ENCODE data around the gene GLCE. TPM values are rescaled to one million over a fixed set of nuclear protein-coding genes. Genes with fewer than 3 reads are reported as not detected.

GLCE gene
- total RNA-seq, 1 donor from 2014 or later = 9.9 TPM

DNA sequence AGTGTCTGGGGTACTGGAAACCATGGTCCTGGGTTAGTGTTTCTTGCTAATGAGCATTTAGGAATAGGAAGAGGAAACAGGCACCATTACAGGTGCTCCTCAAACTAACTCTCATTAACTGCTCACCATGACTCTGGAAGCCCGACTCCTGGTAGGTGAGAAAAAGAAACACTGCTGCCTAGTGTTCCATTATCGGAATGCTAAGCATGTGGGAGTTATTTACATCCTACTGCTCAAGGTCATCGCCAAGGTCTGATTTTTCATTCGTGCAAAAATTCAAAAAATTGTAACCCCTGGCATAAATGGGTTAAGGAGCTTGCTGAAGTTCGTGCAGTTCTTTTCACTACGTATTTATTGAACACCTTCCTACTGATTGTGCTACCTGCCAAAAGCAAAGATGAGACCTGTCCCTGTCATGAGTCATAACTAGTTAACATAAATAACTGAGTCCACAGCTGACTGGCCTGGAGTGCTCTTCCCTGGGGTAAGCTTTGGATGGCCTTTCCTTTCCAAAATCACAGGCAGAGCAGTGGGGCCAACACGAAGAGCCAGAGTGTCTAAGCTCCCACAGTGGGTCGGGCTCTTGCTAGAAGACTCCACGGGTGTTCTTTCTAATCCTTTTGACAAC lies 115.6 kb downstream of the GLCE start:
- Mint-ChIP-seq H3K4me3 (ENCODE audit: unreplicated experiment) (no peak overlapping the region), H3K4me1 (ENCODE audit: low read depth) (peaks cover 5% of the 10 kb centered on the region), H3K36me3 (ENCODE audit: low read depth) (no peaks in the 10 kb centered on the region), H3K27ac (ENCODE audit: unreplicated experiment) (no peak overlapping the region), H3K9me3 (ENCODE audit: low read depth) (no peaks in the 10 kb centered on the region), H3K27me3 (ENCODE audit: low read depth) (no peaks in the 10 kb centered on the region)
- DNase-seq (ENCODE audit: low spot score) = no peak
- TF ChIP-seq, protein P1, sequence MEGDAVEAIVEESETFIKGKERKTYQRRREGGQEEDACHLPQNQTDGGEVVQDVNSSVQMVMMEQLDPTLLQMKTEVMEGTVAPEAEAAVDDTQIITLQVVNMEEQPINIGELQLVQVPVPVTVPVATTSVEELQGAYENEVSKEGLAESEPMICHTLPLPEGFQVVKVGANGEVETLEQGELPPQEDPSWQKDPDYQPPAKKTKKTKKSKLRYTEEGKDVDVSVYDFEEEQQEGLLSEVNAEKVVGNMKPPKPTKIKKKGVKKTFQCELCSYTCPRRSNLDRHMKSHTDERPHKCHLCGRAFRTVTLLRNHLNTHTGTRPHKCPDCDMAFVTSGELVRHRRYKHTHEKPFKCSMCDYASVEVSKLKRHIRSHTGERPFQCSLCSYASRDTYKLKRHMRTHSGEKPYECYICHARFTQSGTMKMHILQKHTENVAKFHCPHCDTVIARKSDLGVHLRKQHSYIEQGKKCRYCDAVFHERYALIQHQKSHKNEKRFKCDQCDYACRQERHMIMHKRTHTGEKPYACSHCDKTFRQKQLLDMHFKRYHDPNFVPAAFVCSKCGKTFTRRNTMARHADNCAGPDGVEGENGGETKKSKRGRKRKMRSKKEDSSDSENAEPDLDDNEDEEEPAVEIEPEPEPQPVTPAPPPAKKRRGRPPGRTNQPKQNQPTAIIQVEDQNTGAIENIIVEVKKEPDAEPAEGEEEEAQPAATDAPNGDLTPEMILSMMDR (IDR thresholded peaks at IDR 0.05) = no peak

GRCh38 chr15:69277316-69277715 lies 116.9 kb downstream of the GLCE start:
- peaks cover 5% of the 10 kb centered on the region for H3K4me1 Mint-ChIP-seq (ENCODE audit: low read depth)
- no peak overlapping the region for H3K4me3 Mint-ChIP-seq (ENCODE audit: unreplicated experiment)
- no peak overlapping the region for H3K27ac Mint-ChIP-seq (ENCODE audit: unreplicated experiment)
- H3K36me3 Mint-ChIP-seq (ENCODE audit: low read depth) = no peaks in the 10 kb centered on the region
- no peaks in the 10 kb centered on the region for H3K9me3 Mint-ChIP-seq (ENCODE audit: low read depth)
- TF ChIP-seq, protein P1 (IDR thresholded peaks at IDR 0.05) = no peak
- no peaks in the 10 kb centered on the region for H3K27me3 Mint-ChIP-seq (ENCODE audit: low read depth)
- DNase-seq (ENCODE audit: low spot score) = no peak

DNA sequence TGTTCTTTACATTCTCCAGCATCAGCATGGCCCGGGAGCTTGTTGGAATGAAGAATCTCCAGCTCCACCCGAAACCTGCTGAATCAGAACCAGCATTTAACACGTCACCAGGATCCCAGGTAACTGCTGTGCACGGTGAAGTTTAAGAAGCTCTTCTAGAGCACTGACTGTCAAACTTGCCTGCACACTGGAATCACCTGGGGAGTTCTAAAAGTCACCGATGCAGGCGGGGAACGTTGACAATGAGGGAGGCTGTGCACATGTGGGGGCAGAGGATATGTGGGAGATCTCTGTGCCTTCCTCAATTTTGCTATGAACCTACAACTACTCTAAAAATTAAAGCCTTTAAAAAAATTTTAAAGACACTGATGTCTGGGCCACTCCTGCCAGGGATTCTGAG lies 119.2 kb downstream of the GLCE start:
- peaks cover 5% of the 10 kb centered on the region for H3K4me1 Mint-ChIP-seq (ENCODE audit: low read depth)
- no peaks in the 10 kb centered on the region for H3K36me3 Mint-ChIP-seq (ENCODE audit: low read depth)
- no peaks in the 10 kb centered on the region for H3K27me3 Mint-ChIP-seq (ENCODE audit: low read depth)
- H3K4me3 Mint-ChIP-seq (ENCODE audit: unreplicated experiment) = no peak overlapping the region
- TF ChIP-seq, protein P1 (IDR thresholded peaks at IDR 0.05) = no peak
- no peaks in the 10 kb centered on the region for H3K9me3 Mint-ChIP-seq (ENCODE audit: low read depth)
- H3K27ac Mint-ChIP-seq (ENCODE audit: unreplicated experiment) = no peak overlapping the region
- DNase-seq (ENCODE audit: low spot score) = no peak

GRCh38 chr15:69280783-69281182 lies 120.3 kb downstream of the GLCE start:
- Mint-ChIP-seq H3K4me1 (ENCODE audit: low read depth) (peaks cover 5% of the 10 kb centered on the region), H3K36me3 (ENCODE audit: low read depth) (no peaks in the 10 kb centered on the region), H3K27ac (ENCODE audit: unreplicated experiment) (no peak overlapping the region), H3K4me3 (ENCODE audit: unreplicated experiment) (no peak overlapping the region), H3K27me3 (ENCODE audit: low read depth) (no peaks in the 10 kb centered on the region), H3K9me3 (ENCODE audit: low read depth) (no peaks in the 10 kb centered on the region)
- TF ChIP-seq, protein P1 (IDR thresholded peaks at IDR 0.05) = no peak
- DNase-seq (ENCODE audit: low spot score) = no peak

- Mint-ChIP-seq H3K4me1 (ENCODE audit: low read depth) (no peaks in the 10 kb centered on the region), H3K4me3 (ENCODE audit: unreplicated experiment) (no peak overlapping the region), H3K27me3 (ENCODE audit: low read depth) (no peaks in the 10 kb centered on the region), H3K9me3 (ENCODE audit: low read depth) (no peaks in the 10 kb centered on the region), H3K27ac (ENCODE audit: unreplicated experiment) (no peak overlapping the region), H3K36me3 (ENCODE audit: low read depth) (no peaks in the 10 kb centered on the region)
- no peak for DNase-seq (ENCODE audit: low spot score)
- TF ChIP-seq, protein P1 (IDR thresholded peaks at IDR 0.05) = no peak
Measured at GRCh38 chr15:69282104-69282743, 121.8 kb downstream of the GLCE start.
